Tibial nerve (tissue), 4 donors: ENCODE results near the gene DNM3. TPM values are rescaled to one million over a fixed set of nuclear protein-coding genes. Genes with fewer than 3 reads are reported as not detected.

Experiments used
- DNase-seq, 2 donors: peaks; one replicate each; pipeline ENCODE4 v3.0.0-alpha.2; 2019; ENCODE audit warnings: low spot score in 2 of 2
- H3K27ac ChIP-seq, 4 donors: fragments of 200-600 bp; sonication (generic) in 3 of 4; one replicate each; pipeline ENCODE4 v1.5.1; 2017 to 2019; ENCODE audit warnings: mild to moderate bottlenecking in 1 of 4
- H3K27me3 ChIP-seq, 2 donors: fragments of 200-600 bp; sonication (generic) in 1 of 2; one replicate each; pipeline versions ENCODE4 v1.5.1 to v1.6.0; 2017 to 2019
- H3K36me3 ChIP-seq, 3 donors: fragments of 200-600 bp; sonication (generic); one replicate each; pipeline ENCODE4 v1.5.1; 2018 to 2019
- H3K4me1 ChIP-seq, 4 donors: fragments of 200-600 bp; sonication (generic) in 3 of 4; one replicate each; pipeline ENCODE4 v1.5.1; 2017 to 2019
- H3K4me3 ChIP-seq, 4 donors: fragments of 200-600 bp; sonication (generic) in 3 of 4; one replicate each; pipeline ENCODE4 v1.5.1; 2017 to 2019; ENCODE audit warnings: mild to moderate bottlenecking in 1 of 4, moderate library complexity in 1 of 4
- H3K9me3 ChIP-seq, 4 donors: fragments of 200-600 bp; sonication (generic) in 3 of 4; one replicate each; pipeline ENCODE4 v1.5.1; 2017 to 2019
- EP300 ChIP-seq, 2 donors: sonication (generic); formaldehyde crosslinking; IDR thresholded peaks; one replicate each; pipeline ENCODE4 v1.6.1; 2017; ENCODE audit warnings: antibody characterized with exemption in 2 of 2, mild to moderate bottlenecking in 1 of 2
- POLR2A ChIP-seq, 2 donors: fragments of 450-650 bp; IDR thresholded peaks; one replicate each; pipeline ENCODE4 v1.6.1; 2017; ENCODE audit warnings: antibody characterized with exemption in 2 of 2, mild to moderate bottlenecking in 2 of 2, moderate library complexity in 2 of 2
- WGBS, 2 donors: methylation state at CpG; one replicate each; pipeline ENCODE4 v1.1.5; 2018; 5-methylcytosine and 5-hydroxymethylcytosine counted together
- total RNA-seq, 4 donors: library from RNA; depleted of rRNA; stranded (reverse); fragments of >200 nt; gene quantifications; one replicate each; pipeline ENCODE4 v1.1.0, GENCODE V29; 2016
- TF ChIP-seq, protein P1 (sequence below), 5 experiments: fragments of 200-600 bp in 3 of 5; fragments of 450-650 bp in 2 of 5; sonication (generic) in 3 of 5; IDR thresholded peaks; one replicate each; pipeline ENCODE4 v1.5.1; 2016 to 2019; ENCODE audit warnings: antibody characterized with exemption in 5 of 5, mild to moderate bottlenecking in 3 of 5, moderate library complexity in 2 of 5

Gene DNM3
- total RNA-seq, 4 donors from 2014 or later, result 9.8 to 15.3 (median 12.3) TPM

GRCh38 chr1:171922999-171923398 lies 81.7 kb downstream of the DNM3 start:
- DNase-seq, result no peak
- Histone ChIP-seq H3K27ac (no peak overlapping the region), H3K36me3 (no peaks in the 10 kb centered on the region), H3K4me3 (no peak overlapping the region), H3K27me3 (no peaks in the 10 kb centered on the region), H3K4me1 (no peaks in the 10 kb centered on the region), H3K9me3 (no peaks in the 10 kb centered on the region)
- 76 to 91% methylated on average over 2 of the region's 2 CpGs for WGBS, 2 donors
- TF ChIP-seq POLR2A (IDR thresholded peaks at IDR 0.05) (no peak), EP300 (IDR thresholded peaks at IDR 0.05) (no peak)
- TF ChIP-seq, protein P1, sequence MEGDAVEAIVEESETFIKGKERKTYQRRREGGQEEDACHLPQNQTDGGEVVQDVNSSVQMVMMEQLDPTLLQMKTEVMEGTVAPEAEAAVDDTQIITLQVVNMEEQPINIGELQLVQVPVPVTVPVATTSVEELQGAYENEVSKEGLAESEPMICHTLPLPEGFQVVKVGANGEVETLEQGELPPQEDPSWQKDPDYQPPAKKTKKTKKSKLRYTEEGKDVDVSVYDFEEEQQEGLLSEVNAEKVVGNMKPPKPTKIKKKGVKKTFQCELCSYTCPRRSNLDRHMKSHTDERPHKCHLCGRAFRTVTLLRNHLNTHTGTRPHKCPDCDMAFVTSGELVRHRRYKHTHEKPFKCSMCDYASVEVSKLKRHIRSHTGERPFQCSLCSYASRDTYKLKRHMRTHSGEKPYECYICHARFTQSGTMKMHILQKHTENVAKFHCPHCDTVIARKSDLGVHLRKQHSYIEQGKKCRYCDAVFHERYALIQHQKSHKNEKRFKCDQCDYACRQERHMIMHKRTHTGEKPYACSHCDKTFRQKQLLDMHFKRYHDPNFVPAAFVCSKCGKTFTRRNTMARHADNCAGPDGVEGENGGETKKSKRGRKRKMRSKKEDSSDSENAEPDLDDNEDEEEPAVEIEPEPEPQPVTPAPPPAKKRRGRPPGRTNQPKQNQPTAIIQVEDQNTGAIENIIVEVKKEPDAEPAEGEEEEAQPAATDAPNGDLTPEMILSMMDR (IDR thresholded peaks at IDR 0.05), result no peak

DNA sequence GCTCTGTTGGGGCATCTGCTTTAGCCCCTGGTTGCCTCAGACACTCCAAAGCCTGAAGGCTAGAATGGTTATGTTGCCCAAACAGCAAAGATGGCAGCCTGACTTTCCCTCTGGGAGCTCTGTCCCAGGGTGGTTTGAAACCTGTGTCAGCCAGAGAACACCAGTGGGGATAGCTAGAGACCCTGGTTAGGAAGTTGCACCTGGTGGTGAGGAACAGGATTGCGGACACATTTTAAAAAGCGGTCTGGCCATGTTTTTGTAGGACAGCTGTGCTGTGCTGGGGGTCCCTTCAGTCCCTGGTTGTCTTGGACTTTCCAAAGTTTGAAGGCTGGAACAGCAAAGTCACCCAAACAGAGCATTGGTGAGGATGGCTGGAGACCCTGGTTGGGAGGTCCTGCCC lies 87.8 kb downstream of the DNM3 start:
- no peaks in the 10 kb centered on the region for H3K4me1 ChIP-seq

GRCh38 chr1:171931752-171932151 lies 90.5 kb downstream of the DNM3 start:
- no peak for TF ChIP-seq POLR2A (IDR thresholded peaks at IDR 0.05)
- TF ChIP-seq EP300 (IDR thresholded peaks at IDR 0.05), result no peak
- no peak for DNase-seq
- Histone ChIP-seq H3K36me3 (no peaks in the 10 kb centered on the region), H3K27ac (no peak overlapping the region), H3K9me3 (no peaks in the 10 kb centered on the region), H3K4me3 (no peak overlapping the region), H3K27me3 (no peaks in the 10 kb centered on the region), H3K4me1 (no peaks in the 10 kb centered on the region)

More for the DNA sequence above, 87.8 kb downstream of the DNM3 start:
- Histone ChIP-seq H3K9me3 (no peaks in the 10 kb centered on the region), H3K36me3 (no peaks in the 10 kb centered on the region), H3K4me3 (no peak overlapping the region), H3K27ac (no peak overlapping the region), H3K27me3 (no peaks in the 10 kb centered on the region)
- no peak for DNase-seq
- TF ChIP-seq EP300 (IDR thresholded peaks at IDR 0.05), result no peak
- 94 to 97% methylated on average over 2 of the region's 2 CpGs for WGBS, 2 donors

DNA sequence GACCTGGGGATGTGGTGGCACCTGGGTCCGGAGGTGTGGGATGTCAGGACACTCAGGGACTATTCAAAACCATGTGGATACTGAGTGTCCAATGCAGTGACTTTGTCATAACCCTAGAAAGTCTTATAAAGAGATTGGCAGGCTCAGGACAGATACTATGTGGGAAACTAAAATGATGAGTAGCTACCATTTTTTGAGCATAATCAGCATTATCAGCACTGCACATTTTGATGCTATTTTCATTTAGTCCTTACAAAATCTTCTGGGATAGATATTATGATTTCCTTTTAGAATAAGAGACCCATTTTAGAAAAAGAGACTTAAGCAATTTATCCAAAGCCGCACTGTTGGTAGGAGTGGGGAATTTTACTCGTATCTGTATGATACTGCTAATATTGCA lies 93.4 kb downstream of the DNM3 start:
- TF ChIP-seq EP300 (IDR thresholded peaks at IDR 0.05) (no peak), POLR2A (IDR thresholded peaks at IDR 0.05) (no peak)
- TF ChIP-seq, protein P1 (IDR thresholded peaks at IDR 0.05), result no peak
- no peaks in the 10 kb centered on the region for H3K27me3 ChIP-seq
- H3K4me1 ChIP-seq, result no peaks in the 10 kb centered on the region
- DNase-seq, result no peak
- no peak overlapping the region for H3K4me3 ChIP-seq
- 66 to 85% methylated on average over 3 of the region's 3 CpGs for WGBS, 2 donors
- H3K9me3 ChIP-seq, result no peaks in the 10 kb centered on the region
- H3K36me3 ChIP-seq, result no peaks in the 10 kb centered on the region
- no peak overlapping the region for H3K27ac ChIP-seq

DNA sequence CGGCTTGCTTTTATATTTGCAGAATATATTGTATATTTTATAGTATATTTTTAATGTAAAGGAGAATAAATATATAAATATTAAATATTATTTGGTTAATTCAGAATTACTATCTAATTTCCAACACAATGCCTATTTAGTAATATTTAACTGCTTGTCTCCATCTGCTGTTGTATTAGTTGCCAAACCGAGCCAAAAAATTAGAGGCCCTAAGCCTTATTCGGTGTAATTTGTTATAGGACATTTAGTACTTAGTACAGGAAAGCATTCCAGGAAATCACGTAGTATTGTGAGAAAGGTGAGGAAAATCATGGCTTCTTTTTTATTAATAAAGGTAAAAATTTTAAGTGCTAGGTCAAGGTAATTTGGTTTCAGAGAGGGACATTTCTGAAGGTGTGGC lies 93.8 kb downstream of the DNM3 start:
- 94 to 95% methylated on average over 4 of the region's 4 CpGs for WGBS, 2 donors

DNA sequence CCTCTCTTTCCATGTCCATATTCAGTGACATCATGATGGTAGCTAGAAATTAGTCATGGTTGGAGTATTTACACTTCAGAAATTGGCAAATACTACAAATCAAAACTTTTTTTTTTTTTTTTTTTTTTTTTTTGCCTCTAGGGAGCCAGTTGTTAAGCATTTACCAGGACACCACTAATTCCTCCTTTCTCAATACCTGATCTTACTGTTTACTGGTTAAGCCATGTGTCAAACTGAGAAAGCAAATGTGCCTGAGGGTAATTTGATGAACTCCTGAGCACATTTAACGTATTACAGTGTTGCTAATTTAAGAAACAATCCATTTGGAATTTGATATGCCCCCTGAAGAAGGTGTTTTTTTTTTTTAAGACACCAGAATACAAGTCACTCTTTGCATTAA lies 94.4 kb downstream of the DNM3 start:
- Histone ChIP-seq H3K27me3 (no peaks in the 10 kb centered on the region), H3K4me1 (no peaks in the 10 kb centered on the region), H3K36me3 (no peaks in the 10 kb centered on the region), H3K27ac (no peak overlapping the region), H3K4me3 (no peak overlapping the region), H3K9me3 (no peaks in the 10 kb centered on the region)
- DNase-seq, result no peak
- 87% methylated on average over 1 of the region's 1 CpG for WGBS, 2 donors
- TF ChIP-seq, protein P1 (IDR thresholded peaks at IDR 0.05), result no peak
- no peak for TF ChIP-seq POLR2A (IDR thresholded peaks at IDR 0.05)
- no peak for TF ChIP-seq EP300 (IDR thresholded peaks at IDR 0.05)

More for the DNA sequence above, 93.8 kb downstream of the DNM3 start:
- Histone ChIP-seq H3K4me1 (no peaks in the 10 kb centered on the region), H3K27me3 (no peaks in the 10 kb centered on the region), H3K27ac (no peak overlapping the region), H3K36me3 (no peaks in the 10 kb centered on the region), H3K9me3 (no peaks in the 10 kb centered on the region), H3K4me3 (no peak overlapping the region)
- DNase-seq, result no peak
- TF ChIP-seq EP300 (IDR thresholded peaks at IDR 0.05) (no peak), POLR2A (IDR thresholded peaks at IDR 0.05) (no peak)
- TF ChIP-seq, protein P1 (IDR thresholded peaks at IDR 0.05), result no peak
